HEK293 (cell line): ENCODE results near the gene CASP3.

Source experiments
- CTCF ChIP-seq: fragments of 450-650 bp; formaldehyde crosslinking; IDR thresholded peaks from 2 replicates; pipeline ENCODE4 v1.5.1; 2016; ENCODE audit warnings: missing biosample characterization, missing genetic modification characterization
- MEIS1 ChIP-seq: sonication (generic); formaldehyde crosslinking; IDR thresholded peaks from 2 replicates; pipeline ENCODE4 v1.8.1; 2022; ENCODE audit warnings: missing genetic modification reagents, mild to moderate bottlenecking, borderline replicate concordance
- TCF7L2 ChIP-seq: IDR thresholded peaks from 2 replicates; pipeline ENCODE4 v1.6.1; 2011; ENCODE audit warnings: low read depth, mild to moderate bottlenecking, inconsistent platforms, low read length, moderate library complexity, borderline replicate concordance
- TSHZ1 ChIP-seq: fragments of 450-650 bp; formaldehyde crosslinking; IDR thresholded peaks from 2 replicates; pipeline ENCODE4 v1.5.1; 2016; ENCODE audit warnings: missing biosample characterization, missing genetic modification characterization, borderline replicate concordance
- ZNF629 ChIP-seq: fragments of 450-650 bp; formaldehyde crosslinking; IDR thresholded peaks from 2 replicates; pipeline ENCODE4 v1.5.1; 2017; ENCODE audit warnings: missing biosample characterization, missing genetic modification characterization
- ZNF792 ChIP-seq: fragments of 450-650 bp; formaldehyde crosslinking; IDR thresholded peaks from 2 replicates; pipeline ENCODE4 v1.5.1; 2016; ENCODE audit warnings: missing biosample characterization, missing genetic modification characterization
- TF ChIP-seq, protein P1 (sequence below): fragments of 450-650 bp; formaldehyde crosslinking; IDR thresholded peaks from 2 replicates; pipeline ENCODE4 v1.5.1; 2016; ENCODE audit warnings: missing biosample characterization, missing genetic modification characterization

DNA sequence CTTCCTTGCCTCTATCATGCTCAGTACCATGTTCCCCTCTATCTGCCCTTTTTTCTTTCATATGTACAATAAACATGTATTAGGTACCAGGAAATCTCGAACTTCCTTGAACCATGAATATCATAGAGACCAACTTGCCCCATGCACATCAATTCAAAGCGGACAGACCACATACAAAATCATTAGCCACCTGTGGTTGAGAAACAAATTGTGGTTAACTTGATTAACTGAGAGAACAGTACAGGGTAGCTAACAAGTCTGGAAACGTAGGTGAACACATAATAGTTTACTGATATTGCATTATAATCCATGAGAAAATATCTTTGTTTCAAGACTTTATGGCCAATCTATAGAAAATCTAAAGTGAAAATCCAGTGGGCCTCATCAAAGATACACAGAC is 8.2 kb downstream of the CASP3 start:
- TF ChIP-seq TSHZ1 (tag by site-specific recombination) (no peak), TCF7L2 (no peak), CTCF (no peak), ZNF792 (tag by site-specific recombination) (no peak), MEIS1 (CRISPR knock-in tag) (no peak), ZNF629 (no peak)
- TF ChIP-seq, protein P1, sequence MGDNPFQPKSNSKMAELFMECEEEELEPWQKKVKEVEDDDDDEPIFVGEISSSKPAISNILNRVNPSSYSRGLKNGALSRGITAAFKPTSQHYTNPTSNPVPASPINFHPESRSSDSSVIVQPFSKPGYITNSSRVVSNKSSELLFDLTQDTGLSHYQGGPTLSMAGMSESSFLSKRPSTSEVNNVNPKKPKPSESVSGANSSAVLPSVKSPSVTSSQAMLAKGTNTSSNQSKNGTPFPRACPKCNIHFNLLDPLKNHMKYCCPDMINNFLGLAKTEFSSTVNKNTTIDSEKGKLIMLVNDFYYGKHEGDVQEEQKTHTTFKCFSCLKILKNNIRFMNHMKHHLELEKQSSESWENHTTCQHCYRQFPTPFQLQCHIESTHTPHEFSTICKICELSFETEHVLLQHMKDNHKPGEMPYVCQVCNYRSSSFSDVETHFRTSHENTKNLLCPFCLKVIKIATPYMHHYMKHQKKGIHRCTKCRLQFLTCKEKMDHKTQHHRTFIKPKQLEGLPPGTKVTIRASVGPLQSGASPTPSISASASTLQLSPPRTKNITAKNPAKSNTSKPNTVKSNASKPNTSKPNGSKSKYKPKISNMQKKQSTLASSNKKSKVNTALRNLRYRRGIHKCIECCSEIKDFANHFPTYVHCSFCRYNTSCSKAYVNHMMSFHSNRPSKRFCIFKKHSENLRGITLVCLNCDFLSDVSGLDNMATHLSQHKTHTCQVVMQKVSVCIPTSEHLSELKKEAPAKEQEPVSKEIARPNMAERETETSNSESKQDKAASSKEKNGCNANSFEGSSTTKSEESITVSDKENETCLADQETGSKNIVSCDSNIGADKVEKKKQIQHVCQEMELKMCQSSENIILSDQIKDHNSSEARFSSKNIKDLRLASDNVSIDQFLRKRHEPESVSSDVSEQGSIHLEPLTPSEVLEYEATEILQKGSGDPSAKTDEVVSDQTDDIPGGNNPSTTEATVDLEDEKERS (tag by site-specific recombination): no peak
